ENCODE results near the gene FAM200B.

GRCh38 chr4:15738877-15739276 is 57.2 kb downstream of the FAM200B start:
- TF ChIP-seq, protein P1, sequence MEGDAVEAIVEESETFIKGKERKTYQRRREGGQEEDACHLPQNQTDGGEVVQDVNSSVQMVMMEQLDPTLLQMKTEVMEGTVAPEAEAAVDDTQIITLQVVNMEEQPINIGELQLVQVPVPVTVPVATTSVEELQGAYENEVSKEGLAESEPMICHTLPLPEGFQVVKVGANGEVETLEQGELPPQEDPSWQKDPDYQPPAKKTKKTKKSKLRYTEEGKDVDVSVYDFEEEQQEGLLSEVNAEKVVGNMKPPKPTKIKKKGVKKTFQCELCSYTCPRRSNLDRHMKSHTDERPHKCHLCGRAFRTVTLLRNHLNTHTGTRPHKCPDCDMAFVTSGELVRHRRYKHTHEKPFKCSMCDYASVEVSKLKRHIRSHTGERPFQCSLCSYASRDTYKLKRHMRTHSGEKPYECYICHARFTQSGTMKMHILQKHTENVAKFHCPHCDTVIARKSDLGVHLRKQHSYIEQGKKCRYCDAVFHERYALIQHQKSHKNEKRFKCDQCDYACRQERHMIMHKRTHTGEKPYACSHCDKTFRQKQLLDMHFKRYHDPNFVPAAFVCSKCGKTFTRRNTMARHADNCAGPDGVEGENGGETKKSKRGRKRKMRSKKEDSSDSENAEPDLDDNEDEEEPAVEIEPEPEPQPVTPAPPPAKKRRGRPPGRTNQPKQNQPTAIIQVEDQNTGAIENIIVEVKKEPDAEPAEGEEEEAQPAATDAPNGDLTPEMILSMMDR (IDR thresholded peaks at IDR 0.05): no peak
- no peak for TF ChIP-seq POLR2A (IDR thresholded peaks at IDR 0.05)
- TF ChIP-seq POLR2AphosphoS5 (IDR thresholded peaks at IDR 0.05): no peak
